Neural progenitor cell (in vitro differentiated cells): ENCODE measurements around the gene ANG. TPM values are rescaled to one million over a fixed set of nuclear protein-coding genes. Genes with fewer than 3 reads are reported as not detected.

Experiments
- DNase-seq: peaks from one replicate; pipeline ENCODE4 v3.0.0-alpha.2; 2016; ENCODE audit warnings: low spot score
- H2AFZ ChIP-seq: fragments of 200-600 bp; sonication (generic); replicated peaks from 2 replicates; pipeline ENCODE4 v1.6.1; 2016; ENCODE audit warnings: antibody characterized with exemption
- H3F3A ChIP-seq: fragments of 200-600 bp; sonication (generic); 2 replicates; pipeline ENCODE4 v1.6.1; 2016; ENCODE audit warnings: antibody characterized with exemption, low read depth
- H3K27ac ChIP-seq: fragments of 200-600 bp; sonication (generic); 2 replicates; pipeline ENCODE4 v1.5.1; 2016; ENCODE audit warnings: mild to moderate bottlenecking
- H3K27me3 ChIP-seq: fragments of 200-600 bp; sonication (generic); 2 replicates; pipeline ENCODE4 v1.6.1; 2016; ENCODE audit warnings: mild to moderate bottlenecking, moderate library complexity
- H3K36me3 ChIP-seq: fragments of 200-600 bp; sonication (generic); 2 replicates; pipeline ENCODE4 v1.5.1; 2016
- H3K4me1 ChIP-seq: fragments of 200-600 bp; sonication (generic); 2 replicates; pipeline ENCODE4 v1.6.1; 2016; ENCODE audit warnings: mixed run types
- H3K4me2 ChIP-seq: fragments of 200-600 bp; sonication (generic); 2 replicates; pipeline ENCODE4 v1.6.1; 2016
- H3K4me3 ChIP-seq: fragments of 200-600 bp; sonication (generic); 2 replicates; pipeline ENCODE4 v1.5.1; 2016
- H3K79me2 ChIP-seq: fragments of 200-600 bp; sonication (generic); 2 replicates; pipeline ENCODE4 v1.6.1; 2016; ENCODE audit warnings: low read depth
- H3K9ac ChIP-seq: fragments of 200-600 bp; sonication (generic); 2 replicates; pipeline ENCODE4 v1.6.1; 2016
- H3K9me3 ChIP-seq: fragments of 200-600 bp; sonication (generic); 2 replicates; pipeline ENCODE4 v1.5.1; 2016; ENCODE audit warnings: low read depth
- H4K20me1 ChIP-seq: fragments of 200-600 bp; sonication (generic); 2 replicates; pipeline ENCODE4 v1.6.1; 2016; ENCODE audit warnings: low read depth
- H3K27ac Mint-ChIP-seq: 3 replicates; pipeline ENCODE4 v1.8.0; 2021; ENCODE audit warnings: mixed read lengths
- H3K27me3 Mint-ChIP-seq: 2 replicates; pipeline ENCODE4 v1.8.0; 2022; ENCODE audit warnings: low read depth, mild to moderate bottlenecking, inconsistent platforms, moderate library complexity, mixed read lengths; ENCODE audit not compliant: insufficient read depth
- H3K36me3 Mint-ChIP-seq: 3 replicates; pipeline ENCODE4 v1.8.0; 2021; ENCODE audit warnings: mixed read lengths
- H3K4me1 Mint-ChIP-seq: 3 replicates; pipeline ENCODE4 v1.8.0; 2021; ENCODE audit warnings: mixed read lengths
- H3K4me3 Mint-ChIP-seq: 3 replicates; pipeline ENCODE4 v1.8.0; 2021; ENCODE audit warnings: mild to moderate bottlenecking, moderate library complexity, mixed read lengths
- H3K9me3 Mint-ChIP-seq: 3 replicates; pipeline ENCODE4 v1.8.0; 2020; ENCODE audit warnings: mixed read lengths
- EZH2 ChIP-seq: fragments of 200-600 bp; sonication (generic); IDR thresholded peaks from 2 replicates; pipeline ENCODE4 v1.6.1; 2017; ENCODE audit warnings: antibody characterized with exemption, mild to moderate bottlenecking, moderate library complexity
- EZH2phosphoT487 ChIP-seq: fragments of 200-600 bp; sonication (generic); IDR thresholded peaks from 2 replicates; pipeline ENCODE4 v1.6.1; 2017; ENCODE audit warnings: antibody characterized with exemption
- total RNA-seq: library from RNA; depleted of rRNA; stranded (reverse); fragments of >200 nt; gene quantifications from 2 replicates; pipeline ENCODE4 v1.2.3, GENCODE V29; 2015; ENCODE audit warnings: low replicate concordance
- TF ChIP-seq, protein P1 (sequence below): fragments of 200-600 bp; sonication (generic); IDR thresholded peaks from 2 replicates; pipeline ENCODE4 v1.5.1; 2017; ENCODE audit warnings: antibody characterized with exemption, mild to moderate bottlenecking

Gene ANG
- total RNA-seq, 1 donor from 2014 or later, result not detected

DNA sequence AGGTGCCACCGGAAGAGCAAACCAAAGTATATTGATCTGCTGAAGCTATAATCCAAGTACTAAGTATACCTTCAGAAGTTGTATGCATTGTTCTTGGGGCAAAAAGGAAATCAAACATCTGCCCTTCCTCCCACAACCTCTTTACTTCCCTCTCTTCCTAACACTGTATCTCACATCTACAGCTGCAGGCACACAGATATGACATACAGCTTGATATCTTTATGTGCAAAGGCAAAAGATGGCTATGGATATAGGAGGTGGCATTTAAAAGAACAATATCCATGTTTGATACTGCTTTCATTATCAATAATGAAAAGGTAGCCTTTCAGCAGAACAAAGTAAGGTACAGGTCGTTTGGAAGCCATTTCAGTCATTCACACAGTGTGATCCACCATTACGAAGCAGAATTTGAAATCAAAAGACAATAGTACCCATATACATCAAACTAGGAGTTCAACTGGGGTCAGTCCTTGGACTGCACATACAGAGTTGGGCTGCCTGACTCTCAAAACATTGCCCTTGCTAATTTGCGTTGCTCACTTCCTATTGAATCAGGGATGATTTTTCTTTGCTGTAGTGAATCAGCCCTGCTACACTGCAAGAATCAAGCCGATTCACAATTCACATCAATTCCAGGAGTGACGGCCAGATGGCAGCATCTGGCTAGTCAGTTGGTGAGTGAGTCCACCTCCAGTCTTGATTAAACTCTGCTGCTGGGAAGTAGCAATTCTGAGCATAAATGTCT is 8.9 kb downstream of the ANG start:
- Histone ChIP-seq H3F3A (no peaks in the 10 kb centered on the region), H3K4me3 (no peak overlapping the region), H2AFZ (no peak overlapping the region), H3K4me1 (no peaks in the 10 kb centered on the region), H4K20me1 (no peaks in the 10 kb centered on the region), H3K36me3 (no peaks in the 10 kb centered on the region), H3K9me3 (no peaks in the 10 kb centered on the region), H3K27me3 (no peaks in the 10 kb centered on the region), H3K27ac (no peak overlapping the region), H3K9ac (no peak overlapping the region), H3K79me2 (no peaks in the 10 kb centered on the region), H3K4me2 (no peak overlapping the region)
- H3K27me3 Mint-ChIP-seq, result peaks cover 2% of the 10 kb centered on the region
- peaks cover 3% of the 10 kb centered on the region for H3K9me3 Mint-ChIP-seq
- H3K4me3 Mint-ChIP-seq, result no peak overlapping the region
- H3K27ac Mint-ChIP-seq, result no peak overlapping the region
- peak; percentile 73 for DNase-seq
- no peaks in the 10 kb centered on the region for H3K36me3 Mint-ChIP-seq
- TF ChIP-seq, protein P1, sequence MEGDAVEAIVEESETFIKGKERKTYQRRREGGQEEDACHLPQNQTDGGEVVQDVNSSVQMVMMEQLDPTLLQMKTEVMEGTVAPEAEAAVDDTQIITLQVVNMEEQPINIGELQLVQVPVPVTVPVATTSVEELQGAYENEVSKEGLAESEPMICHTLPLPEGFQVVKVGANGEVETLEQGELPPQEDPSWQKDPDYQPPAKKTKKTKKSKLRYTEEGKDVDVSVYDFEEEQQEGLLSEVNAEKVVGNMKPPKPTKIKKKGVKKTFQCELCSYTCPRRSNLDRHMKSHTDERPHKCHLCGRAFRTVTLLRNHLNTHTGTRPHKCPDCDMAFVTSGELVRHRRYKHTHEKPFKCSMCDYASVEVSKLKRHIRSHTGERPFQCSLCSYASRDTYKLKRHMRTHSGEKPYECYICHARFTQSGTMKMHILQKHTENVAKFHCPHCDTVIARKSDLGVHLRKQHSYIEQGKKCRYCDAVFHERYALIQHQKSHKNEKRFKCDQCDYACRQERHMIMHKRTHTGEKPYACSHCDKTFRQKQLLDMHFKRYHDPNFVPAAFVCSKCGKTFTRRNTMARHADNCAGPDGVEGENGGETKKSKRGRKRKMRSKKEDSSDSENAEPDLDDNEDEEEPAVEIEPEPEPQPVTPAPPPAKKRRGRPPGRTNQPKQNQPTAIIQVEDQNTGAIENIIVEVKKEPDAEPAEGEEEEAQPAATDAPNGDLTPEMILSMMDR, result peak; percentile 88
- TF ChIP-seq EZH2phosphoT487 (no peak), EZH2 (no peak)
- peaks cover 2% of the 10 kb centered on the region for H3K4me1 Mint-ChIP-seq

DNA sequence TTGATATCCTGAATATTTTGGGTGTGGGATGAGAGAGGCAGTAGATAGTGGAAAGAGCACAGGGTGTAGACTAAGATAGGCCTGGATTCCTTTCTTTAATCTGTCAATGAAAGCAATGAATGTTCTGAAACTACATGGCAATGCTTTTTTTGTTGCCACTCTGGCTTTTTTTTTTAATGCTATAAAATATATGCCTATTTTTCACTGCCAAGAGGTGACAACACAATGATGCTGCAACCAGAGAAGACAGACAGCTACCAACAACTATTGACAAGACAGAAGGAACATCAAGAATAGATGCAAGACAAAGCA is 9.4 kb downstream of the ANG start:
- Histone ChIP-seq H3K9ac (no peak overlapping the region), H3K9me3 (no peaks in the 10 kb centered on the region), H3K27ac (no peak overlapping the region), H3K79me2 (no peaks in the 10 kb centered on the region), H3K4me2 (no peak overlapping the region), H3K4me3 (no peak overlapping the region), H3K27me3 (no peaks in the 10 kb centered on the region), H3K4me1 (no peaks in the 10 kb centered on the region), H4K20me1 (no peaks in the 10 kb centered on the region), H2AFZ (no peak overlapping the region), H3F3A (no peaks in the 10 kb centered on the region), H3K36me3 (no peaks in the 10 kb centered on the region)
- H3K4me1 Mint-ChIP-seq, result peaks cover 2% of the 10 kb centered on the region
- no peak overlapping the region for H3K27ac Mint-ChIP-seq
- H3K36me3 Mint-ChIP-seq, result no peaks in the 10 kb centered on the region
- H3K4me3 Mint-ChIP-seq, result no peak overlapping the region
- peaks cover 2% of the 10 kb centered on the region for H3K27me3 Mint-ChIP-seq
- DNase-seq, result no peak
- peaks cover 3% of the 10 kb centered on the region for H3K9me3 Mint-ChIP-seq
- no peak for TF ChIP-seq EZH2phosphoT487
- TF ChIP-seq, protein P1, result no peak
- no peak for TF ChIP-seq EZH2

DNA sequence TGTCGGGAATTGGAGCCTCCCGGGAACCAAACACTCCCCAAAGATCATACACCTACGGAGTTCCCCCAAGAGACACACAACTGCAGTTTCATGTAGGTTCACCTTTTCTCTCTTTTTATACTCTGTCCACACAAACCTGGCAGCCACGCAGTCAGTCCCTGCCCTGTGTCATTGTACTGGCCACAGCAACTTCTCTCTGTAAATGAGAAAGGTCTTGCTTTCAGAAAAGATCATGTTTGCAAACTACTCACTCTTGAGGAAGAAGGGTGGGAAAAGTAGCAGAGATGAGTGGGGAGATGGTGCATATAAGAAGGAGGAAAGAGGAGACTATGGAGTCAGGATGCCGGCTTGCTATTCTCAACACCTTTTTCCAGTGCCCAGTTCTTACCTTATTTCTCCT is 10.4 kb downstream of the ANG start:
- Mint-ChIP-seq H3K4me3 (no peak overlapping the region), H3K36me3 (no peaks in the 10 kb centered on the region), H3K27ac (no peak overlapping the region), H3K27me3 (peaks cover 2% of the 10 kb centered on the region), H3K9me3 (peaks cover 3% of the 10 kb centered on the region), H3K4me1 (peaks cover 2% of the 10 kb centered on the region)
- H3K9me3 ChIP-seq, result no peaks in the 10 kb centered on the region
- no peak overlapping the region for H3K4me3 ChIP-seq
- no peaks in the 10 kb centered on the region for H3K79me2 ChIP-seq
- no peaks in the 10 kb centered on the region for H3F3A ChIP-seq
- no peak for DNase-seq
- no peaks in the 10 kb centered on the region for H3K4me1 ChIP-seq
- H3K27ac ChIP-seq, result no peak overlapping the region
- H3K4me2 ChIP-seq, result no peak overlapping the region
- TF ChIP-seq EZH2phosphoT487 (no peak), EZH2 (no peak)
- TF ChIP-seq, protein P1, result no peak
- no peak overlapping the region for H2AFZ ChIP-seq
- no peaks in the 10 kb centered on the region for H3K27me3 ChIP-seq
- H3K36me3 ChIP-seq, result no peaks in the 10 kb centered on the region
- H4K20me1 ChIP-seq, result no peaks in the 10 kb centered on the region
- no peak overlapping the region for H3K9ac ChIP-seq
